Inferior parietal cortex (tissue), 1 donor: ENCODE data around the gene MAPK14.

ENCODE experiments used
- DNase-seq: peaks from one replicate; pipeline ENCODE4 v3.0.0-alpha.2; 2016; ENCODE audit errors: extremely low spot score

Gene MAPK14

GRCh38 chr6:36099869-36100483 lies 72.4 kb downstream of the MAPK14 start:
- no peak for DNase-seq

- no peak for DNase-seq
Measured at GRCh38 chr6:36101691-36102090, 74.1 kb downstream of the MAPK14 start.

- no peak for DNase-seq
Measured at GRCh38 chr6:36102853-36103252, 75.2 kb downstream of the MAPK14 start.

- no peak for DNase-seq
Measured at GRCh38 chr6:36104836-36105235, 77.2 kb downstream of the MAPK14 start.

DNA sequence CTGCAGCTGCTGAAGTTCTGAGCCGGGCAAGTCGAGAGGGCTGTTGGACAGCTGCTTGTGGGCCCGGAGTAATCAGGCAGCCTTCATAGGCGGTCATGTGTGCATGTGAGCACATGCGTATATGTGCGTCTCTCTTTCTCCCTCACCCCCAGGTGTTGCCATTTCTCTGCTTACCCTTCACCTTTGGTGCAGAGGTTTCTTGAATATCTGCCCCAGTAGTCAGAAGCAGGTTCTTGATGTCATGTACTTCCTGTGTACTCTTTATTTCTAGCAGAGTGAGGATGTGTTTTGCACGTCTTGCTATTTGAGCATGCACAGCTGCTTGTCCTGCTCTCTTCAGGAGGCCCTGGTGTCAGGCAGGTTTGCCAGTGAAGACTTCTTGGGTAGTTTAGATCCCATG lies 81.5 kb downstream of the MAPK14 start:
- DNase-seq = no peak

- DNase-seq = no peak
Measured at GRCh38 chr6:36110050-36110449, 82.4 kb downstream of the MAPK14 start.

- no peak for DNase-seq
Measured at GRCh38 chr6:36110863-36111262, 83.3 kb downstream of the MAPK14 start.

GRCh38 chr6:36111526-36111925 lies 83.9 kb downstream of the MAPK14 start:
- DNase-seq = no peak

GRCh38 chr6:36113049-36113448 lies 85.4 kb downstream of the MAPK14 start:
- no peak for DNase-seq

GRCh38 chr6:36113703-36114102 lies 86.1 kb downstream of the MAPK14 start:
- no peak for DNase-seq

- DNase-seq = no peak
Measured at GRCh38 chr6:36114798-36115408, 87.3 kb downstream of the MAPK14 start.

- no peak for DNase-seq
Measured at GRCh38 chr6:36115412-36115811, 87.8 kb downstream of the MAPK14 start.

DNA sequence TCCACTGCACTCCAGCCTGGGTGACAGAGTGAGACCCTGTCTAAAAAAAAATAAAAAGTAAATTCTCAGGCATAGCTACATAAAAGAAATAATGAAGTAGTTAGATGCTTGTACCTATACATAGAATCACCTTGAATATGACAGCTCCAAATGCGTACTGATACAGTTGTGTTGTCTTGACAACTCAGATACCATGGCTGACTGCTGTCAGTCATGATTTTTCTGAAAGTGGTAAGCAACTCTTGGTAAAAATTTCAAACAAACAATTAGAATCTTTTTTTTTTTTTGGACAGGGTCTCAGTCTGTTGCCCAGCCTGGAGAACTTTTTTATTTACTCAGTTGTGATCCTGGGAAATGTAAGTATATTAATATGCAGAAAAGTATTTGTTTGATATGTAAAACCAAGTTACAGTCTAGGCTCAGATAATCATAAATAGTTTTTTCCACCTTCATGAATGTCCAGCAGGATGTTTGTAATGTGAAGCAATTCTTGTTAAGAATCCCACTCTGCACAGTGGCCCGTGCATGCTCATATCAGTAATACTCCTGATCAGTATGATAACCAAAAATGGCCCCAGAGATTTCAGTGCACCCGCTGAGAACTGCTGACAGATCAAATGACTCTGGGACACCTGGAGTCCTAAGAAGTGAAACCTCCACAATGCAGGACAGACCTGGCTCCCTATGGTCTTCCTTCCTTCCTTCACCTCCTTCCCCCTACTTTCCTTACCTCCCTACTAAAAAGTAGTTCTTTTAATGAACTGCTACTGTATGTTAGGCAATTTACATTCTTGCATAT lies 88.7 kb downstream of the MAPK14 start:
- no peak for DNase-seq

- DNase-seq = no peak
Measured at GRCh38 chr6:36116943-36117342, 89.3 kb downstream of the MAPK14 start.

- DNase-seq = no peak
Measured at GRCh38 chr6:36117658-36118549, 90.3 kb downstream of the MAPK14 start.

DNA sequence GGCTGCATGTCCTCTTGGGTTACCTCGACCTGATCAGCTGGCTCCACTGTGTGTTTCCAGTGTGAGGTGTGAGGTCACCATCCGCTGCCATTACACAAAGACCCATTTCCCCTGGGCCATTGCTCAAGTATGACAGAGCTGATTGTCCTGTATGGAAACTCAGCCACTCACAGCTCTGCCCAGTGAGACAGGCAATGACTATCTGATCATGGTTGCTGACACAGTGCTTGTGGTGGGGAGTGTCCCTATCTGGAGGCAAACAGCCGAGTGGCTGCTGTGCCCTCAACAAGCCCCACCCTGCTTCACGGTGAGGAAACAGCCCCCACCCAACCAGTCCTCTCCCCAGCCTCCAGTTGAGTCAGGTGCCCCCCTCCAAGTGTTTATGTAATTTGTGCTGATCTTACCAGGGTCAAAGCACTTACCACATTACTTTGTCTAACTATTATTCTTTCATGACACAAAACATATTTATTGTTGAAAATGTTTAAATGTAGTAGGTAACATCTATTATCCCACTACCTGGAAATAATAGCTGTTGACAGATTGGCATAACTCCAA lies 91.0 kb downstream of the MAPK14 start:
- DNase-seq = peak; percentile 59

- DNase-seq = no peak
Measured at GRCh38 chr6:36119209-36119608, 91.6 kb downstream of the MAPK14 start.

GRCh38 chr6:36120018-36120417 lies 92.4 kb downstream of the MAPK14 start:
- no peak for DNase-seq

DNA sequence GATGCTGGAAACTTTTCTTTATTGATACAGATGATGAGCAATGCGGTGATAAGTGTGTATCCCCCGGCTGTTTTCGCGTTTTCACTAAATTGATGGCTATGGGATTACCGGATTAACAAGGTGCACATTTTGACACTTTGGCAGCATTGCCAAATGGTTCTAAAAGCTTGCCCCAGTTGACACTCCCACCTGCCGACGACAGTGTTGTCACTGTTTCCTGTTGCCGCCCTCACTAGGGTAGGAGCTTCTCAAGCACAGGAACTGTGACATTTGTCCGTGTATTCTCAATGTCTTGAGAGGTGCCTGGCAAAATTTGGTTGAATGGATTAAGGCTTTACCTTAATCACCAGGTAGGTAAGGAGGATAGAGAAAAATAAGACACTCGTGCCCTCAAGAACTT lies 92.9 kb downstream of the MAPK14 start:
- no peak for DNase-seq

DNA sequence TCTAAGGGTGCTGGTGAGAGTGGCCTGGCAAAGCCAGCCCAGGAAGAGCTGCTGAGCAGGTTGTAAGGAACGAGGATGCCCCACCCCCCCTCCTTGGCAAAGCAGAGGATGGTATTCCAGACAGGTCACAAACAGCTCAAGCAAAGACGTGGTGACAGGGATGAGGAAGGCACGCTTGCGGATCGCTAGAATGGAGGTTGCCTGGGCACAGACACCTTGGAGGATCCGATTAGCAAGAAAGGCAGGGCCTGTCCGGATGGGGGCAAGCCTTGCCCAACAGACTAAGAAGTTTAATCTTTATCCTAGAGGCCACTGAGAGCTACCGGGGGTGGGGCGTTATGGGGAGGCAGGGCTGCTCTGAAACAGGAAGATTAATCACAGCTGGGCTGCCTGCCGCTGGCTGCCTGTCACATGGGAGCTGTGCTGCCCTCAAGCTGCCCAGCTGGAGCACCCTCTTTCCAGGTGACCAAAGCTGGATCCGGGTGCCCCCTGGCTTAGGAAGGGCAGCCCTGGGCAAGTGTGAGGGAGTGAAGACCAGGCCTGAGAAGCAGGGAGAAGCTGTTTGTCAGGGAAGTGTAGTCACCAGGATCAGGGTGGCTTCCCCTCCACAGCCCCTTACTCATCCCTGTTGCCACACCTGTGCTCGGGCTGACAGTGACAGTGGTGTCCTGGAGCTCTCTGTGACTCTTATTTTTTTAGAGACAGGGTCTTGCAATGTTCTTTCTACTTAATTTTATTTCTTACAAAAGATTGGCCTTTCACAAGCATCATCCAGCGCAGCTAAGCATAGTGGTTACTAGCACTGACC lies 93.6 kb downstream of the MAPK14 start:
- no peak for DNase-seq
